Retinal pigment epithelial cell (primary cell): ENCODE data around the gene ETV6.

Experiments
- DNase-seq: peaks from one replicate; pipeline ENCODE4 v3.0.0-alpha.2; 2010; ENCODE audit warnings: low read depth
- H3K4me3 ChIP-seq: 2 replicates; pipeline ENCODE4 v1.5.1; 2011; ENCODE audit warnings: mild to moderate bottlenecking, low read length, control low read depth, moderate library complexity
- TF ChIP-seq, protein P1 (sequence below): conservative IDR thresholded peaks from 2 replicates; pipeline ENCODE4 v1.5.1; 2011; ENCODE audit warnings: low read depth, low read length, control low read depth, inconsistent platforms

ETV6 gene

DNA sequence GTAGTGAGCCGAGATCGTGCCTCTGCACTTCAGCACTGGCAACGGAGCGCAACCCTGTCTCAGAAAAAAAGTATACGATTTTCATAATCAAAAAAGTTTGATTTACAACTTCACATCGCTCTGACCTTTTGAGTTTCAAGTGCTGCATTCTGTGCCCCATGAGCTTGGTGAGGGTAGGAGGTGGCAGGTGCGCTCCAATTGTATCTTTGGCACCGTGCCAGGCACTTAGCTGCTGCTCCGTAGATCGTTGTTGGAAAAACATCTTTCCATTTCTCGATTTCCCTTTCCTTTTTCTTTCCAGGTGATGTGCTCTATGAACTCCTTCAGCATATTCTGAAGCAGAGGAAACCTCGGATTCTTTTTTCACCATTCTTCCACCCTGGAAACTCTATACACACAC lies 203.7 kb downstream of the ETV6 start:
- TF ChIP-seq, protein P1, sequence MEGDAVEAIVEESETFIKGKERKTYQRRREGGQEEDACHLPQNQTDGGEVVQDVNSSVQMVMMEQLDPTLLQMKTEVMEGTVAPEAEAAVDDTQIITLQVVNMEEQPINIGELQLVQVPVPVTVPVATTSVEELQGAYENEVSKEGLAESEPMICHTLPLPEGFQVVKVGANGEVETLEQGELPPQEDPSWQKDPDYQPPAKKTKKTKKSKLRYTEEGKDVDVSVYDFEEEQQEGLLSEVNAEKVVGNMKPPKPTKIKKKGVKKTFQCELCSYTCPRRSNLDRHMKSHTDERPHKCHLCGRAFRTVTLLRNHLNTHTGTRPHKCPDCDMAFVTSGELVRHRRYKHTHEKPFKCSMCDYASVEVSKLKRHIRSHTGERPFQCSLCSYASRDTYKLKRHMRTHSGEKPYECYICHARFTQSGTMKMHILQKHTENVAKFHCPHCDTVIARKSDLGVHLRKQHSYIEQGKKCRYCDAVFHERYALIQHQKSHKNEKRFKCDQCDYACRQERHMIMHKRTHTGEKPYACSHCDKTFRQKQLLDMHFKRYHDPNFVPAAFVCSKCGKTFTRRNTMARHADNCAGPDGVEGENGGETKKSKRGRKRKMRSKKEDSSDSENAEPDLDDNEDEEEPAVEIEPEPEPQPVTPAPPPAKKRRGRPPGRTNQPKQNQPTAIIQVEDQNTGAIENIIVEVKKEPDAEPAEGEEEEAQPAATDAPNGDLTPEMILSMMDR = no peak
- no peak overlapping the region for H3K4me3 ChIP-seq
- no peak for DNase-seq

DNA sequence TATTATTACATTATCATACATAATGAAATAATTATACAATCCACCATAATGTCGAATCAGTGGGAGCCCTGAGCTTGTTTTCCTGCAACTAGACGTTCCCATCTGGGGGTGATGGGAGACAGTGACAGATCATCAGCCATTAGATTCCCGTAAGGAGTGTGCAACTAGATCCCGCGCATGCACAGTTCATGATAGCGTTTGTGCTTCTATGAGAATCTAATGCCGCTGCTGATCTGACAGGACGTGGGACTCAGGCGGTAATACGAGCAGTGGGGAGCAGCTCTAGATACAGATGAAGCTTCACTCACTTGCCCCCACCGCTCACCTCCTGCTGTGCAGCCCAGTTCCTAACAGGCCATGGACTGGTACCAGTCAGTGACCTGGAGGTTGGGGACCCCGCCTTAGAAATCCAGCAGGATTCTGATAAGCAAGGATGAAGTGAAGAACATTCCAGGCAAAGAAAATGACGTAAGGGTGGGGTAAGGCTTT lies 204.6 kb downstream of the ETV6 start:
- TF ChIP-seq, protein P1 = no peak

DNA sequence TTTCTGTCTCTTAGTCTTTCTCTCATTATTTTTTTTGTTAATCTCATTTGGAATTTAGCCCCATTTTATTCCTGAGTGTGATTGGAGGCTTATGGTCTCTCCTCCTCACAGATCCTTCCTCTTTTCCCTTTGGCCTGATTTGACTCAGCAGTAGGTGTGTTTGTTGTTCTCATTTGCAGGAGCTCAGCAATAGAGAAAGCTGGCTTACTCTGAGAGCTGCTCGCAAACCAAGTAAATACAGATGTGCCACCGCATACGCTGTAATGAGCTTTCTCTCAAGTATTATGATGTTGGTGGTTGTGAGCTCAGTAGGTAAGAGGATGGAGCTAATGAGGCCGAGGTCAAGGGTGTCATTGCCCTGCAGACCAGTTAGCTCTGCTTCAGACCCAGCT lies 206.5 kb downstream of the ETV6 start:
- DNase-seq = no peak
- TF ChIP-seq, protein P1 = no peak
- no peak overlapping the region for H3K4me3 ChIP-seq

More for the DNA sequence above, 204.6 kb downstream of the ETV6 start:
- no peak for DNase-seq
- H3K4me3 ChIP-seq = no peak overlapping the region

DNA sequence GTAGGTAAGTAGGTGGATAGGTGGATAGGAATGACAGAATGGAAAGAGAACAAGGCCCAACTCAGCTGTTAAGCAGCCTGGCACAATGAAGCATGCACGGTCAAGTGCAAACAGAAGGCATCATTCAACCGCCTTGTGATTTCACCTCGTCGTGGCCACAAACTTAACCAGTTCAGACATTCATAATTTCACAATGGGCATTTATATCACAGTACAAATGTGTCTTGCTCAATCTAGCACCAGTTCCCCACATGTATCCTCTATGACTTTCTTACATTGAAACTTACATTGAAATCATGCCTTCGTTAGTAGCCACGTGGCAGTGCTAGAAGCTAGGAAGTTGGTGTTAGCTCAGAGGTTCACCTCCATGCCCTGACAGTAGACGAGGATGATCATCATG lies 207.5 kb downstream of the ETV6 start:
- no peak overlapping the region for H3K4me3 ChIP-seq
- DNase-seq = no peak
- TF ChIP-seq, protein P1 = no peak

DNA sequence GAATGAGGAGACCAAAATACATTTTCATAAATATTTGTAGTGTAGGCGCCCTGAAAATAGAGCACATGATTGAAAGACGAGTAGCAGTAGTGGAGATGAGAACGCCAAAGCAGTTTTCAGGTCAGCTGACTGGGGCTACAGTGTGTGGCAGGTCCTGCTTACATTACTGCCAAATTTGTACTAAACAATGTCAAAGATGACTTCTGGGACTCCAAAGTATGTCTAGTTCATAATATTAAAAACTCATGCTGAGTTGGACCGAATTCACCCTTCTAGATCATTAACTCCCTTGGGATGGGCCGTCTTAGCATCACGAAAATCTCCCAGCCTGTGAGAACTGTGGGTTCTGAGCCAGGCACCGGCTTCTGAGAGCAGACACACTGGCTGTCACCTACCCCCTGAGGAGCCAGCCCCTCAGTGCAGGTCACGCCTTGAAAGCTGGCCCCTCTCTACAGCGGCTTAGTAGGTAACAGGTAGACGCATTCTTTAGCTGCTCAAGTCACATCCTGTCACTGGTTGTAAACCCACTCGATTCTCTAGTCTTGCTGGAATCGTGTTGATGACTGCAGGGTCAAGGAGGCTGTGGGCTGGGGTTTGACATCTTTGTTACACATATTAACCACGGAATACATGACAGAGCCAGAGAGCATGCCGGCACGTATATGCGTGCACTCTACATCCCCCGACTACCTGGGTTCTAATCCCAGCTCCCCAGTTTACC lies 210.4 kb downstream of the ETV6 start:
- DNase-seq = no peak
- H3K4me3 ChIP-seq = no peak overlapping the region
- TF ChIP-seq, protein P1 = no peak

DNA sequence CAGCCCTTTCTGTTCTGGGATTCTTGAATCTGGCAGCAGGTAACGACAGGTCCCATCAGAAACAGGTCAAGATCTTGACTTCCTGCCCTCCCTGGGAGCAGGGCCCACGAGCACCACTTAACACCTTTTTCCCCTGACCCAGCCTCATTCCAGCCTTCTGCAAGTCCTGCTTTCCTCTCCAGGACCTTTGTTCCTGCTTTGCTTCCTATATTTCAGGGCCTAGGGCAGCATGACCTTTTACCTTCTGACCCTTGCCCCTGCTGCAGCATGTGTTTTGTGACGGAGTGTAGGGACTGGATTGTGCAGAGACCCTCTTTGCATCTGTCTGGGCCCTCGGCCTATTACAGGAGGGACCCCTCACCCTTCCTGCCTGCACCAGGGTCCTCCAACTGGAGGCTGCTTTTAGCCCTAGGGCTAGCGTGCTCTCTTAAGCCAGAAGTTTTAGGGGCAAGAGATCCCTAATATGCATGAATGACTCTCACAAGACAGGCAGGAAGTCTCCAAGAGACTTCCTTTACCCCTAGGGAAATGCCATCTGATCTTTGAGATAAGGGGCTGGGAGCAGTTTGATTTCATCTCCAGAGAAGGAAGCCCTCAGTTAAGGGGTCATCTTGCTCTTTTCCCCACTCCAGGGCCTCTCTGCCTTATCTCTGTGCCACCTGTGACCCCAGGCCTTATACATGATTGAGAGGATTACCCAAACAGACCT lies 211.8 kb downstream of the ETV6 start:
- H3K4me3 ChIP-seq = no peak overlapping the region
- TF ChIP-seq, protein P1 = no peak
- DNase-seq = no peak
